ENCODE data around the gene CACNB2.
"Not testable (repeated sequence)": the region's sequence is repeated elsewhere in the genome, so short reads cannot be mapped to it uniquely, and the experiment has no call there.

Gene CACNB2

DNA sequence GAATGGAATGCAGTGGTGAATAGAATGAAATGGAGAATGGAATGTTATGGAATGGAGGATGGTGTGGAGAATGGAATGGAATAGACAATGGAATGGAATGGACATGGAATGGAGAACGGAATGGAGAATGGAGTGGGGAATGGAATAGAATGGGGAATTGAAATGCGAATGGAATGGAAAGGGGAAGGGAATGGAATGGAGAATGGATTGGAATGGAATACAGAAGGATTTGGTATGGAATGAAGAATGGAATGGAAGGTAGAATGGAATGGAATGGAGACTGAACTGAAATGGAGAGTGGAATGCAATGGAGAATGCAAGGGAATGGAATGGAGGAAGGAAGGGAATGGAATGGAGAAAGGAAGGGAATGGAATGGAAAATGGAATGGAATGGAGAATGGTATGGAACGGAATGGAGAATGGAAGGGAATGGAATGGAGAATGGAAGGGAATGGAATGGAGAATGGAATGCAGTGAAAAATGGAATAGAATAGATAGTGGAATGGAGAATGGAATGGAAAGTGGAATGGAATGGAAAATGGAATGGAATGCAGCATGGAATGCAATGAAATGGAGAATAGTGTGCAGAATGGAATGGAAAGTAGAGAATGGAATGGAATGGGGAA lies 416.4 kb downstream of the CACNB2 start:
- no peak for DNase-seq

DNA sequence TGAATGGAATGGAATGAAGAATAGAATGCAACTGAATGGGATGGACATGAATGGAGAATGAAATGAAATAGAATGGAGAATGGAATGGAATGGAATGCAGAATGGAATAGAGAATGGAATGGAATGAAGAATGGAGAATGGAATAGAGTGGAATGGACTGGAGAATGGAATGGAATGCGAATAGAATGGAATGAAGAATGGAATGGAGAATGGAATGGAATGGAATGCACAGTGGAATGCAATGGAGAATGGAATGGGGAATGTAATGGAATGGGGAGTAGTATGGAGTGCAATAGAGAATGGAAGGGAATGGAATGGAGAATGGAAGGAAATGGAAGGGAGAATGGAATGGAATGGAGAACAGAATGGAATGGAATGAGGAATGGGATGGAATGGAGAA lies 417.7 kb downstream of the CACNB2 start:
- DNase-seq: no peak

GRCh38 chr10:18561861-18562551 lies 421.8 kb downstream of the CACNB2 start:
- no peak for DNase-seq

- DNase-seq: no peak
These were observed 422.9 kb downstream of the CACNB2 start for GRCh38 chr10:18563003-18563726.

GRCh38 chr10:18565006-18565405 lies 424.8 kb downstream of the CACNB2 start:
- DNase-seq: no peak

DNA sequence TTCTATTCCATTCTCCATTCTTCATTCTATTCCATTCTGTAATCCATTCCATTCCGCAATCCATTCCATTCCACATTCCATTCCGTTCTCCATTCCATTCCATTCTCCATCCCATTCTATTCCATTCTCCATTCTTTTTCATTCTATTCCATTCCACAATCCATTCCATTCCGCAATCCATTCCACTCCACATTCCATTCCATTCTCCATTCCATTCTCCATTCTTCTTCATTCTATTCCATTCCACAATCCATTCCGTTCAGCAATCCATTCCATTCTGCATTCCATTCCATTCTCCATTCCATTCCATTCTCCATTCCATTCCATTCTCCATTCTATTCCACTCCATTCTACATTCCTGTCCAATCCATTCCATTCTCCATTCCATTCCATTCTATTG lies 426.0 kb downstream of the CACNB2 start:
- DNase-seq: no peak

DNA sequence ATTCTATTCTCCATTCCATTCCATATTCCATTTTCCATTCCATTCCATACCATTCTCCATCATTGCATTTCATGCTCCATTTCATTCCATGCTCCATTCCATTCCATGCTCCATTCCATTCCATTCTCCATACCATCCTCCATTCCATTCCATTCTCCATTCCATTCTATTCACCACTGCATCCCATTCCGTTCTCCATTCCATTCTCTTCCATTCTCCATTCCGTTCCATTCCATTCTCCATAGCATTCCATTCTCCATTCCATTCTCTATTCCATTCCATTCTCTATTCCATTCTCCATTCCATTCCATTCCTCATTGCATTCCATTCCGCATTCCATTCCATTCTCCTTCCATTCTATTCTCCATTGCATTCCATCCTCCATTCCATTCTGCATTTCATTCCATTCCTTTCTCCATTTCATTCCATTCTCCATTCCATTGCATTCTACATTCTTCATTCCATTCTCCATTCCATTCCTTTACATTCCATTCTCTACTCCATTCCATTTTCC lies 427.2 kb downstream of the CACNB2 start:
- no peak for DNase-seq

GRCh38 chr10:18570386-18570785 lies 430.2 kb downstream of the CACNB2 start:
- not testable (repeated sequence) for DNase-seq

DNA sequence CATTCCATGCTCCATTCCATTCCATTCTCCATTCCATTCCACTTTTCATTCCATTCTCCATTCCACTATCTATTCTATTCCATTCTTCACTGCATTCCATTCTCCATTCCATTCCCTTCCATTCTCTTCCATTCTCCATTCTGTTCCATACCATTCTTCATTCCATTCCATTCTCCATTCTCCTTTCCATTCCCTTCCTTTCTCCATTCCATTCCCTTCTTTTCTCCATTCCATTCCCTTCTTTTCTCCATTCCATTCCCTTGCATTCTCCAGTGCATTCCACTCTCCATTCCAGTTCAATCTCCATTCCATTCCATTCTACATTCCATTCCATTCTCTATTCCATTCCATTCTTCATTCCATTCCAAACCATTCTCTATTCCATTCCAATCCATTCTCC lies 430.9 kb downstream of the CACNB2 start:
- DNase-seq: no peak

- DNase-seq: no peak
These were observed 431.6 kb downstream of the CACNB2 start for GRCh38 chr10:18571780-18572179.

GRCh38 chr10:18572959-18573561 lies 432.8 kb downstream of the CACNB2 start:
- no peak for DNase-seq

DNA sequence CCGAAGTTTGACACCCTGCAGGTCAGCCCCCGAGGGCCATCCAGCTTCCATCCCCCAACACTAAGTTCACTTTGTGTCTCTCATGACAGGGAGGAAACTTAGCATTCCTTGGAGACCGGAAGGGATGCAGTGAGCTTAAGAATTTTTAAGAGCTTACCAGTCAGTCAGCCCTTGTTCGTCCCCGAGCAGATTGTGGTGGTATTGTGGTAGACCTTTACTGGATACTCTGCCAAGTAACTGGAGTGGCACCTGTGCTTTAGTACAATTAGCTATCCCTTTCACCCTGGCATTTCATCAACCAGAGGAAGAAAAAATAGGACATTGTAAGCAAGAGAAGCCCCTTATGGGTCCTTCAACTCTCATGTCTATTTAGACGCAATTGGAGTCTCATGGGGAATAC lies 436.4 kb downstream of the CACNB2 start:
- DNase-seq: no peak

GRCh38 chr10:18577823-18578685 lies 437.8 kb downstream of the CACNB2 start:
- DNase-seq: no peak

GRCh38 chr10:18582803-18583202 lies 442.6 kb downstream of the CACNB2 start:
- DNase-seq: no peak

DNA sequence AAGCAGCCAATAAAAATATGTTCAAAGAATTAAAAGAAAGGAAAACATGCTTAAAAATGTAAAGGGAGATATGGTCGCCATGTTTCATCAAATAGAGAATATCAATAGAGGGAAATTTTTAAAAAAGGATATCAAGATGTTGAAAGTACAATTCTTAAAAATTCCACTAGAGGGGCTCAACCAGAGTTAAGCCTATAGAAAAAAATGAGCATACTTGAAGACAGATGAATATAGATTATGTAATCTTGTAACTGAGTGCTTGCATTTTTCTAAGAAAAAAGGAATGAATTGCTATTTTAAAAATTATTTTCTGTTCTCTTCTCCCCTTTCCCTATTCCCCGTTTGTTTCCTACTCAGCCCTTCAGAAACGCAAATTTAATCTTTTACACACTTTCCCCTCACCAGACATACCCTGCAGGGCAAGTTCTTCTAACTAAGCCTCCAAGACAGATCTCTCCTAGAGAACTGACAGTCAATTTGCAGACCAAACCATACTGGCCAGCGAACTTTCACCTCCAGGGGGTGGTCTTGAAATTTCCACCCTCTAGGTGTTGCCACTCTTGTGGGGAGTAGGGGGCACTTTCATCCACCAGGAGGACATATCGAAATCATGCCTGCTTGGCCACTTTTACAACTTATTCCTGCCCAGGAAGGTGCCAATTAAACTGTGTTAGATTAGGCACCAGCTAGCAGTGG lies 443.5 kb downstream of the CACNB2 start:
- DNase-seq: no peak

DNA sequence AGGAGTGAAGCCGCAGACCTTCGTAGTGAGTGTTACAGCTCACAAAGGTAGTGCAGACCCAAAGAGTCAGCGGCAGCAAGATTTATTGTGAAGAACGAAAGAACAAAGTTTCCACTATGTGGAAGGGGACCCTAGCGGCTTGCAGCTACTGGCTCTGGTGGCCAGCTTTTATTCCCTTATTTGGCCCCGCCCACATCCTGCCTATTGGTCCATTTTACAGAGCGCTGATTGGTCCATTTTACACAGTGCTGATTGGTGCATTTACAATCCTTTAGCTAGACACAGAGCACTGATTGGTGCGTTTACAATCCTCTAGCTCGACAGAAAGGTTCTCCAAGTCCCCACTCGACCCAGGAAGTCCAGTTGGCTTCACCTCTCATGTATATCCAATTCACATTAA lies 446.4 kb downstream of the CACNB2 start:
- not testable (repeated sequence) for DNase-seq

- not testable (repeated sequence) for DNase-seq
These were observed 450.9 kb downstream of the CACNB2 start for GRCh38 chr10:18591141-18591540.
